SH-SY5Y (cell line): ENCODE measurements around the gene NHS.

ENCODE experiments used
- GATA2 ChIP-seq: IDR thresholded peaks from 2 replicates; pipeline ENCODE4 v1.6.1; 2011; ENCODE audit warnings: mild to moderate bottlenecking, low read depth, low read length
- GATA3 ChIP-seq: IDR thresholded peaks from 2 replicates; pipeline ENCODE4 v1.6.1; 2011; ENCODE audit warnings: low read depth, mild to moderate bottlenecking, low read length, moderate library complexity

Gene NHS

DNA sequence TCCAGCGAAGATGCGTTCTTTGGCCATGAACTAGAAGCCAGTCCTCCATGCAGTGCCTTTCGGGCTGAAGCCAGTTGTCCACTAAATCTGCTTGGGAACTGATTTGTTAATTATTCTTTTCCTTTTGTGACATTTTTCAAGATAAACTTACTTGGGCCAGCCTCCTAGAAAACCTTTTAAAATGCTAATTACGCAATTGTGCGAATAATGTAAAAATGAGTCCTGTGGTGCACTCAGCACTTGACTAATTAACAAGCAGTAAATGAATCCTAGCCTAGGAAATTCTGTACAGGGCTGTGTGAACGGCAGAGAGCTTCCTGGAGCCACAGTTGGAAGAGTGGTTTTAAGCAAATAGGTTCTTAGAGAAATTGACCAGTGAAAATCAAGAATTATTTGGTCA lies 212.4 kb downstream of the NHS start:
- TF ChIP-seq GATA2 (no peak), GATA3 (no peak)

GRCh38 chrX:17588303-17588702 lies 213.3 kb downstream of the NHS start:
- TF ChIP-seq GATA3: no peak
- no peak for TF ChIP-seq GATA2

- no peak for TF ChIP-seq GATA3
Observed at GRCh38 chrX:17590892-17591740, 216.1 kb downstream of the NHS start.

DNA sequence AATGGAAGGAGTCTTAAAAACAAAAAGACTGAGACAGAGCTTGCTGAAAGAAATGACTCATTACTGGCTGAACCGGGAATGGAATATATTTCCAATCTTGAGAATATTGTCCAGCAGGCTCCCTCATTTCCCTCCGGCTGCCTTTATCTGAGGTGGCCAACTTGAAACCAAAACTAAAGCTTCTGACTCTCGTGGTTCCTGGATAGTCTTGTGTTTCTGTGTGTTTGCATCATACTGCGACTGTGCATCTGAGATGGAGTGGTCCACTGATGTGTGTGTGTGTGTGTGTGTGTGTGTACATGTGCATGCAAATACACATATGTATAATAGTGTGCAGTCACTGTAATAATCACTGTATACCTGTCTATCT lies 216.7 kb downstream of the NHS start:
- TF ChIP-seq GATA2: no peak
- TF ChIP-seq GATA3: no peak

GRCh38 chrX:17592117-17592516 lies 217.1 kb downstream of the NHS start:
- no peak for TF ChIP-seq GATA3
- TF ChIP-seq GATA2: no peak

GRCh38 chrX:17594693-17595092 lies 219.7 kb downstream of the NHS start:
- TF ChIP-seq GATA2: no peak
- TF ChIP-seq GATA3: no peak

GRCh38 chrX:17595456-17596035 lies 220.5 kb downstream of the NHS start:
- no peak for TF ChIP-seq GATA2
- no peak for TF ChIP-seq GATA3

DNA sequence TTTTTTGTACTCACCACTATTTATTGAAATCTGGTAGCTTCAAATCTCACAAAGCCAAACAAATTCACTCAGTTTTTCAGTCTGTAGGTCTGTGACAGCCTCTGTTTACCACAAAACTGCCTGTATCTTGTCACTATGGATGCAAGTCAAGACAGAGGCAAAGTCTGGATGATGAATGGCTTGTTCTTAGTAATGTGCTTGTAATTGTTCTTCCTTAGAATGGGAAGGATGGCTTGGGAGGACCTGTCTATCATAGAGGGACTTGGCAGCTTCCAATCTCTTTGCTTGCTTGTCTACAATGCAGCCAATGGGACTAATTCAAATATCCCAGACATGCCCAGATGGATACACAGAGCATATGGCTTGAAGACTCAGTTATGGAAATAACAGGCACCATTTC lies 221.1 kb downstream of the NHS start:
- TF ChIP-seq GATA2 (no peak), GATA3 (no peak)

DNA sequence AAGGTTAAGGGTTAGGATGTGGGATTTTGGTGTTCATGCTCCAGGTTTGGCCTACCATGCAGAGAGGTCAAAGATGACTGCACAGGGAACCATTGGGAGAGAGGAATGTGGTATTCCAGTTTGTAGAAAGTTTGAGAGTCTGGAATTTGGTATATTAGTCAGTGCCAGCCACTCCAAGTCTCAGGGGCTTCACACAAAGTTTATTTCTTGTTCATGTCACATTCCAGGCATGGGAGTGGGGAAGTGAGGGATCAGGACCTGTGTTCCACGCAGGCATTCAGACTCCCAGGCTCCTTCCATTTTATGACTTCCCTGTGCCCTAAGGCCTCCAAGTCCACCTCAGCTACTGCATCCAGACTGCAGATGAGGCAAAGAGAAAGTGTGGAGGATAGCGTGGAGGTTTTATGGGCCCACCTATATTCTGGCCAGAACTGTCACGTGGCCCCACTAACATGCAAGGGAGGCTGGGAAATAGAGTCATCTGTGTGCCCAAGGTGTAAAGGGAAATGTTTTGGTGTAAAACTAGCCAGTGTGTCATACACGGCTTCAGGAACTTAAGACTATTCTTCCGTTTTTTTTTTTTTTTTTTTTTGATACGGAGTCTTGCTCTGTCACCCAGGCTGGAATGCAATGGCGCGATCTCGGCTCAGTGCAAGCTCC lies 221.7 kb downstream of the NHS start:
- TF ChIP-seq GATA3 (no peak), GATA2 (no peak)

DNA sequence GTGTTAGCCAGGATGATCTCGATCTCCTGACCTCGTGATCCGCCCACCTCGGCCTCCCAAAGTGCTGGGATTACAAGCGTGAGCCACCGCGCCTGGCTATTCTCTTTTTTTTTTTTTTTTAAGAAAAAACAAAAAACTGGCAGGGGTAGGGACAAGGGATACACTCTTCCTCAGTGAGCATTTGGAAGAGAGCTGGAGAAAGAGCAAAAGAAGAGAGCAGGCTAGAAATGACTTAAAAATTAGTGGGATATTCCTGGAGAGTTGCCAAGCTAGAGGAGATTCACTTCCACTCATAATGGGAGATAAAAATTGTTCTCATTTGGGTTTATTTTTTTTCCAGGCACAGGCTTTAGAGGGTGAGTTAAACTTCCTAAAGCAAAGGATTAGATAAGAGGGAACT lies 222.3 kb downstream of the NHS start:
- no peak for TF ChIP-seq GATA3
- no peak for TF ChIP-seq GATA2

DNA sequence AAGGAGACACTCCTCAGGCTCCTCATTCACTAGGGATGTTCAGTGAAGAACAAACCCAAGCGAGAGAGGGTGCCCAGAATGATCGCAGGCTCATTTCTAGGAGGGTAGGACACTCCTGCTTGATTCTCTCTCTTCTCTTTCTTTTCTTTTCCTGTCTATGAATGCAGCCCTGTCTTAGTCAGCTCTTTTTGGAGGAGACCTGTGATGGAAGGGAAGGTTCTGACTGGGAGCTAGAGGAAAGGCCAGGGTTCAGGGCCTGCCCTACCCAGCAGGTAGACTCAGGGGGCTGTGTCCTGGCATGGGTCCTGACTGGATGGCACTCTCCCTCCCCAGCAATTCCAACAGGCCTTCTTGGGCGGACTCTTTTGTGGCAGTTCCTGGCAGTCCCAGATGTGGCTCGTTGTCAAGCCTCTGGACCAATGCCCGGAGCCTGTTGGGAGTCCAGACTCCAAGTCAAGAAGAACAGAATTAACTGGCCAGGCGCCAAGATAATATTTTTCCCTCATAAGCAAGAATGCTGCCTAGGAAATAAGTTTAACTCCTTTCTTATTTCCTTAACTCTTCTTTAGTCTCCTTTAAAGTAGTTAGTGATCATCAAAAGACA lies 222.9 kb downstream of the NHS start:
- TF ChIP-seq GATA3: no peak
- no peak for TF ChIP-seq GATA2

DNA sequence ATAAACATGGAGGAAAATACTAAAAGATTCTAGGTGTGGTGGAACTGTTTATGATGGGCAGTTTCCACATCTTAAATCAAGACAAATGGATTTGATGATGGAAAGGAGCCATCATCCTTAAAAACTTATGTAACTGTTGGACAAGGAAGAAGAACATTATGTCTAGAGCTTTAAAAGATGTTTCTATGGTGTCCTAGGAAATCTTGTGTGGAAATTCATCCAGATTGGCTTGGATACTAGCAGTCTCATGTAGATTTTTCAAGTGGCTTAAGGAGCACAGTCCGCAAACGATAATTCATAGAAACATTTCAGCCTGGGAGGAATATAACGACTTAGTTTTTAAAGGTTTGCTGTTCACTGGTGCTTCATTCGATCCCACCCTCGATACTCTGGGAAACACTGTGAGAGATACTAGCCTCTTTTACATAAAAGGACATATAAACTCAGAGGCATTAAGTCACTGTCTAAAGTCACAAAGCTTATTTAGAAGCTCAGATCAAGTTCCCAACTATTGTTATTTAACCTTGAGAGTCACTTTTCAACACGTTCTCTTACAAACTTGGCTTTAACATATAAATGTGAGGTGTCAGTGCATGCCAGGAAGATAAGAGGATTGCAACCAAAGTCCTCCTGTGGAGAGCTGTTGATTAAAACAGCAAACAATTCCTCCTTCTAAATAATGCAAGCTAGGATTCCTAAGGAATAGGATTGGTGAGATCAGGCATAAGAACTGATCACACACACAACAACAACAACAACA lies 226.6 kb downstream of the NHS start:
- TF ChIP-seq GATA3: no peak
- TF ChIP-seq GATA2: no peak

DNA sequence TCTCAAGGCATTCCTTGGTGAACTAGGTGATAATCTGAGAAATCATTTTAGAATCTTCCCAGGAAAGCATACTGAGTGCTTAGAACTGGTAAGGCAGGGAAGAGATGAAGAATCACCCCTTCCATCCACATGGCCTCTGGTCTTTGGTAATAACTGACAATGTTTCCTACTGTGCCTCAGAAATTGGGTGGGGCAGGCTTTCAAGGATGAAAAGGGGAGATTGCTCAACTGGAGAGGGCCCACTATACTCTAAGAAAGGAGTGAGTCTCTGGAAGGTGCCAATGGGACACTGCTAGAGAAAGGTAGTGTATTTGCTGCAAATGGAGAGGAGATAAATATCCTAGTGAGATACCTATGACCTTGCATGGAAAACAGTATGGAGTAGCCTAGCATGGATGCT lies 227.2 kb downstream of the NHS start:
- TF ChIP-seq GATA3: no peak
- no peak for TF ChIP-seq GATA2

GRCh38 chrX:17603196-17603595 lies 228.2 kb downstream of the NHS start:
- TF ChIP-seq GATA2 (no peak), GATA3 (no peak)
